ENCODE data around the gene VIL1.
A peak's percentile ranks its signal among the peaks of the same experiment; 100 is the strongest.

The VIL1 gene

GRCh38 chr2:218418717-218419458 lies at the start of gene VIL1:
VIL1 (plus strand) TSS chr2:218419123; CDS start chr2:218423779, 4,656 bp downstream.
- DNase-seq = no peak

GRCh38 chr2:218369330-218369729 lies 49.6 kb upstream of the VIL1 start:
- DNase-seq = peak; percentile 41 to 48 (median 42)

- DNase-seq = peak; percentile 90 to 99 (median 95)
Observed at GRCh38 chr2:218370410-218371063, 48.4 kb upstream of the VIL1 start.

GRCh38 chr2:218371983-218372350 lies 47.0 kb upstream of the VIL1 start:
- peak in 2 of 3 donors; percentile 46 to 47 for DNase-seq

GRCh38 chr2:218374795-218375194 lies 44.1 kb upstream of the VIL1 start:
- peak in 1 of 3 donors; percentile 7 for DNase-seq

- peak in 1 of 3 donors; percentile 17 for DNase-seq
Observed at GRCh38 chr2:218375212-218375611, 43.7 kb upstream of the VIL1 start.

- DNase-seq = peak; percentile 86 to 94 (median 91)
Observed at GRCh38 chr2:218378053-218378452, 40.9 kb upstream of the VIL1 start.

- DNase-seq = peak; percentile 88 to 91 (median 89)
Observed at GRCh38 chr2:218381916-218382366, 37.0 kb upstream of the VIL1 start, which contains the start of gene SLC11A1. SLC11A1 (plus strand) TSS chr2:218382273; CDS start chr2:218382369, 96 bp downstream.

GRCh38 chr2:218382785-218383184 lies 36.1 kb upstream of the VIL1 start:
- no peak for DNase-seq

- peak in 2 of 3 donors; percentile 60 to 62 for DNase-seq
Observed at GRCh38 chr2:218383892-218384519, 34.9 kb upstream of the VIL1 start.

GRCh38 chr2:218384975-218385374 lies 33.9 kb upstream of the VIL1 start:
- DNase-seq = no peak

- DNase-seq = peak; percentile 62 to 74 (median 64)
Observed at GRCh38 chr2:218386505-218387368, 32.2 kb upstream of the VIL1 start.

GRCh38 chr2:218387369-218388194 lies 31.3 kb upstream of the VIL1 start:
- DNase-seq = peak; percentile 74 to 83 (median 75)

- DNase-seq = peak in 1 of 3 donors; percentile 8
Observed at GRCh38 chr2:218389333-218390150, 29.4 kb upstream of the VIL1 start.

- DNase-seq = peak in 1 of 3 donors; percentile 8
Observed at GRCh38 chr2:218391202-218391601, 27.7 kb upstream of the VIL1 start.

GRCh38 chr2:218392459-218392858 lies 26.5 kb upstream of the VIL1 start:
- peak in 1 of 3 donors; percentile 7 for DNase-seq

GRCh38 chr2:218392891-218393462 lies 25.9 kb upstream of the VIL1 start:
- peak in 1 of 3 donors; percentile 11 for DNase-seq

GRCh38 chr2:218393750-218394290 lies 25.1 kb upstream of the VIL1 start:
- DNase-seq = peak in 2 of 3 donors; percentile 52 to 53

- no peak for DNase-seq
Observed at GRCh38 chr2:218394298-218395089, 24.4 kb upstream of the VIL1 start.

Measured in suppressor macrophage treated with lipopolysaccharide for 1 hour (primary cell).